Retina (tissue), 1 donor: Measurements from ENCODE around the gene EIF2S3B.
"Not testable (repeated sequence)": the region's sequence is repeated elsewhere in the genome, so short reads cannot be mapped to it uniquely, and the experiment has no call there.

Experiments
- DNase-seq: peaks from one replicate; pipeline ENCODE4 v3.0.0-alpha.2; 2016

EIF2S3B gene

GRCh38 chr12:10505620-10506019, at the start of gene EIF2S3B:
TSS of gene EIF2S3B (plus strand) at chr12:10505890. CDS start at chr12:10505903, 13 bp downstream.
- no peak for DNase-seq

- no peak for DNase-seq
Observed at GRCh38 chr12:10456856-10457255, 48.8 kb upstream of the EIF2S3B start.

GRCh38 chr12:10457760-10458159, 47.9 kb upstream of the EIF2S3B start:
- DNase-seq, result no peak

GRCh38 chr12:10466311-10466710, 39.4 kb upstream of the EIF2S3B start:
- DNase-seq, result no peak

- no peak for DNase-seq
Observed at GRCh38 chr12:10469701-10470100, 36.0 kb upstream of the EIF2S3B start.

GRCh38 chr12:10472808-10473207, 32.9 kb upstream of the EIF2S3B start:
- not testable (repeated sequence) for DNase-seq

- DNase-seq, result not testable (repeated sequence)
Observed at GRCh38 chr12:10481901-10482300, 23.8 kb upstream of the EIF2S3B start.

DNA sequence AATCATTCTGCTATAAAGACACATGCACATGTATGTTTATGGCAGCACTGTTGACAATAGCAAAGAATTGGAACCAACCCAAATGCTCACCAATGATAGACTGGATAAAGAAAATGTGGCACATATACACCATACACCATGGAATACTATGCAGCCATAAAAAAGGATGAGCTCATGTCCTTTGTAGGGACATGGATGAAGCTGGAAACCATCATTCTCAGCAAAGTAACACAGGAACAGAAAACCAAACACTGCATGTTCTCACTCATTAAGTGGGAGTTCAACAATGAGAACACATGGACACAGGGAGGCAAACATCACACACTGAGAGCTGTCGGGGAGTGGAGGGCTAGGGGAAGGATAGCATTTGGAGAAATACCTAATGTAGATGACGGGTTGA, 18.4 kb upstream of the EIF2S3B start:
- DNase-seq, result not testable (repeated sequence)

- DNase-seq, result no peak
Observed at GRCh38 chr12:10491766-10492165, 13.9 kb upstream of the EIF2S3B start.

DNA sequence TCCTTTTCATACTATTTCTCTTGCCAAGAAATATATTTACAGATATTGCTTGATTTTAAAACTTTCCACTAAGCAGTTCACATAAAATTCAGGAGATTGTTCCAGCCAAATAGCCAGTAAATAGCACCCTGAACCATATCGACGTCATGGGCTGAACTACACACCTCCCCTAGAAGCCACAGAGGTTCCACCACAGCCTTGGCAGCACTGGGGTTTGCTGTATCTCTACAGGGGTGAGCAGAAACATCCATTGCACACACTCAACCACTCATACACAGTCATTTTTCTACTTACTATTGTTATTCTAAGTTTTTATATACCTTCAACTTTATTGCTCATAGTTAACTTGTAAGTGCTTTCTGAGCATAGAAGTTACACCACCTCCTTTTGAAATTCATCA, 8.1 kb upstream of the EIF2S3B start:
- no peak for DNase-seq

DNA sequence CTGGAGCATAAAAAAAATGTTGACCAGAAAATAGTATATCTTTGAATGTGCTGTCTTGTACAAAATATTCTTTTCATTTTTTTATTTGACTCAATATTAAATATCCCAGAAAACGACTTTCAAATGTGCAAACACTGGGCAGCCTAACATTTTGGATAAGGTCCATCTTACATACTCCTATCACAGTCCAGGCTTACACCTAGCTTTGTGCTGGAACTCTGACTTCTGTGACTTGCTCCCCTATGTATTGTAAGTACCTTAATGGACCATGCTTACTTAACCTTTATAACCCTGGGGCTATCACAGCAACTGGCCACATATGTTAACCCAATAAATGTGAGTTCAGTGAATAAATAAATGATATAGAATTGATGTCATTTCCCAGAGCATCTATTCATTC, 7.6 kb upstream of the EIF2S3B start:
- DNase-seq, result no peak

GRCh38 chr12:10501030-10501429, 4.7 kb upstream of the EIF2S3B start:
- DNase-seq, result no peak

DNA sequence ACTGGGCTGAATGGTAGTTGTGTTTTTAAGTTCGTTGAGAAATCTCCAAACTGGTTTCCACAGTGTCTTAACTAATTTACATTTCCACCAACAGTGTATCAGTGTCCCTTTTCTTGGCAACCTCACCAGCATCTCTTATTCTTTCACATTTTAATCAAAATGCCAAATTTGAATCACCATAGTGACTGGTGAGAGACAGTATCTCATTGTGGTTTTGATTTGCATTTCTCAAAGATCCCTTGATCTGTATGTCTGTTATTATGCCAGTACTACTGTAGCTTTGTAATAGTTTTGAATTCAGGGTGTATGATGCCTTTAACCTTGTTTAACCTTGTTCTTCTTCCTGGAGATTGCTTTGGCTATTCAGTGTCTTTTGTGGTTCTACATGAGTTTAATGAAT, 2.2 kb upstream of the EIF2S3B start:
- no peak for DNase-seq

DNA sequence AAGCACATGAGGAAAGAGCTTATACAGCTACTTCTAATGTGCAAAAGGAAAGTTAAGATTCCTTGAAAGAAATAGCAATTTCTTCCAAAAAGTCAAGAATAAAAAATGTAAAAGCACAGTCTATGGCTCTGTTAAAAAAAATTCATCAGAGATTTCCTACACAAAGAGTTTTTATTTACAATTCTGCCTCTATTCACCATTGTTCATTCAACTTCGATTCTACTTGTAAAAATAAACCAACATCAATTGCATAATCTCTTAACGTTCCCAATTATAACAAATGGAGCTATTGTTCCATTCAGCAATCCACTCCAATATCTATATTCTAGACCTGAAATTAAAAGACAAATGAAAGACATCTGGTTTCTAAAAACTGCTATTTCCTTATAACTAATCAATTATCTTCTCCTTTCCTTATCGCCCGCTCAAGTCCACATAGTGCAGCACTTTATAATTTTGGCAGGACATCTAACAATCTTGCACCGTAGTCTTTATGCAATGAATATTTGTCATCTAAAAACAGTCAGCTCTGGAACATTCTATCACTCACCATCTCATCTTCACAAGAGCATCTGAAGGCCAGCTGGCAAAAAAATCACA, 6.2 kb downstream of the EIF2S3B start:
- DNase-seq, result no peak

DNA sequence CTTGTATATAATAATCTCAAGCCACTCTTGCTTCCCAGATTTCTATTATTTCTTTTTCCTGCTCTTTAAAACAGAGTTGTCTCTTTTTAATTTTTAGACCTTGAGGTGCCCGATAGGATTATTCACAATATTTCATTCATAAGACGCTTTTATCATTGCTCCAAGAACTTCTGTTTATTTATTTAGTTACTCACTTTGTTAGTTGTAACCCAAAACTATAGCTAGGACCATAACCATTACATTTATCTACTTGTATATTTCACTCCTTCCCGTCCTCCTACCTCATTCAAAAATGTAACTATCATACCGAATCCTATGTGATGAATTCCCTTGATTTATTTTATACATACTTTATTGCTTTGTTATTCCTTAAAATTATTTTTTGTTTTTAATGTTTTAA, 7.1 kb downstream of the EIF2S3B start:
- DNase-seq, result no peak

GRCh38 chr12:10521555-10521954, 15.9 kb downstream of the EIF2S3B start:
- no peak for DNase-seq

DNA sequence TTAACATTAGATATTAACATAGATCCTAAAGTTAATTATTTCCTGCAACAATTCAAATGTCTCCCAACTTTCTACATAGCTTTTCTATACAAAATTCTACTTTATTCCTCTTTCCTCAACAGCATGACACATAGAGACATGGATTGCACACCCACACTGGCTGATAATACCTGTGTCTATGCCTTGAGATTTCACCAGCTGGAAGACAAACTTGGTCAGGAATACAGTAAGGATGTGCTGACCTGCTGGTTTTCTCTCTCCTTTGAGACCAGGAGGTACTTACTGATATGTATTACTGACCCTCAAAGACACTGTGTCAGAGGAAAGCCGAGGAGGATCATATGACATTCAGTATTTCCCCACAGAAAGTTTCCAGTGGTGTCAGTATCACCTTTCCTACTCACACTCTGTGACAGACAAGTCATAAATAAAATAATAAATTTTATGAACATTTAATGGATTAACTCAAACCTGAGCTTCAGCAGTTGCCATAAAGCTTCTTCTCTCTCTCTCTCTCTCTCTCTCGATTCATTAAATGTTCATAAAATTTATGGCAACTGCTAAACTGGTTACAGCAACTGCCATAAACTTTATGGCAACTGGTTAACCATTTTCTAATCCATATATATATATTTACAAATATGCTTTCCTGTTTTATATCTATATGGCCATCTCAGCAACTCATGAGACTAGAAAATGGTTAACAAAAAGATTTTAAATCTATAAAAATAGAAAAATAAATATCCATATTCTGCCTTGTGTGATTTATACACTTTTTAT, 22.7 kb downstream of the EIF2S3B start:
- no peak for DNase-seq

DNA sequence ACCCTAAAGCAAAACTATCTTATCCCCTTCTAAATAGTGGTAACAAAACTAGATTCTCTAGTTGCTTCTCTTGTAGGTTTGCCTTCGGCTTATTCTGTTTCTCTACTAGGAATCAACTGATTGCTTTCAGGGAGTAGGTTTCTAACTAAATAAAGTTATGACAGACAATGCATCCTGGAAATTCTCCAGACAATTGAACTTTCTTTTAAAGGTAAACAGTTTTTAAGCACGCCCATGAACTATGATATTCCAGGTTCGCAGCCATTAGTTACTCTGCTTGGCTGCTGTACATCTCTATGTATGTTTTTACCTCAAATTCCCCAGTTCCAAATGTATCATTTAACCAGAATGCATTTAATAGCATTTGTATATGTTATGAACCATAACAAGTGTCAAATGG, 23.9 kb downstream of the EIF2S3B start:
- DNase-seq, result no peak

DNA sequence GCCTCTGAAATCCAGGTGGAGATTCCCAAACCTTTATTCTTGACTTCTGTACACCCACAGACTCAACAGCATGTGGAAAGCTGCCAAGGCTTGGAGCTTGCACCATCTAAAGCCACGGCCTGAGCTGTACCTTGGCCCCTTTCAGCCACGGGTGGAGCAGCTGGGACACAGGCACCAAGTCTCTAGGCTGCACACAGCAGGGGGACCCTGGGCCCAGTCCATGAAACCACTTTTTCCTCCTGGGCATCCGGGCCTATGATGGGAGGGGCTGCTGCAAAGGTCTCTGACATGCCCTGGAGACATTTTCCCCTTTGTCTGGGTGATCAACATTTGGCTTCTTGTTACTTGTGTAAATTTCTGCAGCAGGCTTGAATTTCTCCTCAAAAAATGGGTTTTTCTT, 32.0 kb downstream of the EIF2S3B start:
- no peak for DNase-seq

DNA sequence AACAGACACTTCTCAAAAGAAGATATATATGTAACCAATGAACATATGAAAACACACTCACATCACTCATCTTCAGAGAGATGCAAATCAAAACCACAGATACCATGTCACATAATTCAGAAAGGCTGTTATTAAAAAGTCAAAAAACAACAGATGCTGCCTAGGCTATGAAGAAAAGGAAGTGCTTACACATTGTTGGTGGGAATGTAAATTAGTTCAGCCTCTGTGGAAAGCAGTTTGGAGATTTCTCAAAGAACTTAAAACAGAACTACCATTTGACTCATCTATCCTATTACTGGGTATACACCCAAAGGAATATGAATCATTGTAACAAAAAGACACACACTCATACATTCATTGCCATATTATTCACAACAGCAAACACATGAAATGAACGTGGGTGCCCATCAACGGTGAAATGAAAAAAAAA, 35.1 kb downstream of the EIF2S3B start:
- no peak for DNase-seq

DNA sequence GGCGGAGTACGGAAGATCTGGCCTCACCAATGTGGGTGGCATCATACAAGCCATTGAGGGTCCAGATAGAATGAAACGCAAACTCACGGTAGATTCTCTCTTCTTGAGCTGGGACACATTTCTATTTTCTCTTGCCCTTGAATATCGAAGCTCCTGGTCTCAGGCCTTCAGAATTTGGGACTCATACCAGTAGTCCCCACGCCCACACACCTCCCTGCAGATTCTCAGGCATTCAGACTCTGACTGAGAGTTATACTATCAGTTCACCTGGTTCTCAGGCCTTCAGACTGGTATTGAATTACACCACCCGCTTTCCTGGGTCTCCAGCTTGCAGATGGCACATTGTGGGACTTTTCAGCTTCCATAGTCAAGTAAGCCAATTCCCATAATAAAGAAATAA, 37.8 kb downstream of the EIF2S3B start:
- DNase-seq, result no peak

DNA sequence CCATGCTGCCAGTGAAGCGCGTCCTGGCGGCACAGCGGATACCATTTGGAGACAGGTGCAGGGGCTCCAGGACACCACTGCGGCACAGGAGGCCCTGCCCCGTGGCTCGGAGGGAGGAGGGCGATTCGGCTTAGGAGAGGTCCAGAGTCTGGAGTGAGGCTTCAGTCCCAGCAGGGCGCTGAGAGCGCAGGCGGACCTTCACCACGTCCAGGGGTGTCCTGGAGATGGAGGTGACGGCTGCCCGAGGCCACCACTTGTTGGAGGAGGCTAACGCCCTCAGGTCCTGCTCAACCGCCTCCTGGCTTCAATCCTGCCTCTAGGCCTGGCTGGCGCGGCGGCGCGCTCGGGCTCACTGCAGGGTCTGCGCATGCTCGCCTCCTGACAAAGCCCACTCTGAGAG, 45.7 kb downstream of the EIF2S3B start:
- no peak for DNase-seq

- no peak for DNase-seq
Observed at GRCh38 chr12:10553148-10553547, 47.5 kb downstream of the EIF2S3B start.

DNA sequence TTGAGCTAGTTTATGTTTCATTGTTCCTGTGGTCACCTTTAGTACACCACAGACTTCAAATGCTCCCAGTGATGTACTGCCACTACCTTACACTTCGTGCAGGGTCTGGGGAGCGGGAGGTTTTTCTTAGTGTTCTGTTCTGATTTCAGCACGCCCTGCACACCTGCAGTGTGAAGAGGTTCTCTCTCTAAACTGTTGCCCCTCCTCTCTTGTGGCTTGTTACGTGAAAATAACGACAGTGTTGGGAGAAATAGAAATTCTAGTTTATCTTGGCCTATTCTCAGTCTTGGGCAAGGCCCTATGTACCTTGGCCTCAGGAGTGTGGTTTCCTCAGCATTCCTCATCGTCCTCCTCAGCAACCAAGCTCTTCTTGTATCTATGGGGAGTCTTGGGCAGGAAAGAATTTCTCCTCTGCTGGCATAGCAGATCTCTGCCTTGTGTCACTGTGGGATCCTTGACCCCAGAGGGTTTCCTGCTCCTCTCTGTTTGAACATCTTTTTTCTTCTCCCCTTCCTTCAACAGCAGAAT, 48.6 kb downstream of the EIF2S3B start:
- no peak for DNase-seq
